Omental fat pad (tissue), 4 donors: Measurements from ENCODE around the gene SMPX. TPM values are rescaled to one million over a fixed set of nuclear protein-coding genes. Genes with fewer than 3 reads are reported as not detected.

ENCODE experiments used
- ATAC-seq: fragments of 150-250 bp; one replicate; pipeline ENCODE4 v1.9.1; 2016; ENCODE audit warnings: mild to moderate bottlenecking, moderate library complexity; ENCODE audit not compliant: low FRiP score
- DNase-seq: peaks from one replicate; pipeline ENCODE4 v3.0.0-alpha.2; 2019; ENCODE audit warnings: low spot score
- total RNA-seq, 4 donors: library from RNA; depleted of rRNA; stranded (reverse); fragments of >200 nt; gene quantifications; one replicate each; pipeline ENCODE4 v1.1.0, GENCODE V29; 2016
- TF ChIP-seq, protein P1 (sequence below), 3 donors: fragments of 450-650 bp; IDR thresholded peaks; one replicate each; pipeline ENCODE4 v1.5.1; 2016 to 2017; ENCODE audit warnings: antibody characterized with exemption in 3 of 3, mild to moderate bottlenecking in 3 of 3, moderate library complexity in 2 of 3

Gene SMPX
- not detected for total RNA-seq

DNA sequence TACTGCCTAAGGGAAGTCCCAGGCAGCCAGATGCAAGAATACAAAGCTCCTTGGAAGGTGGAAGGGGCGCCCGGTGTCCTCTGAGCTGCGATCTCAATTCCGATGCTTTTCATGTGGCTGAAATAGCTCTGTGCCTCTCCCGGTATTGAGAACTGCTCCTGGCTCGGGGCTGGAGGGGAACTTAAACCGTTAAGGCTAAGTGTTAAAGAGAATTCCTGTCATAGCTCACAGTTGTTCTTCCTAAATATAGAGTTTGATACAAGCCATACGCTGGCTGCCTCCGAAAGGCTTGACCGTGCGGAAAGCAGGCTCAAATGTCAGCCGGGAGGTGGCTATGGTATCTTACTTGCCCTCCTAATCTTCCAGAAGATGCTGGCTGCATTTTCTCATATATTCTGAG is at the start of gene SMPX:
SMPX (minus strand) TSS at position 157 of the 400 bp plus-strand sequence. CDS start 3,826 bp downstream, outside the sequence.
- ATAC-seq (no peak), DNase-seq (no peak)
- TF ChIP-seq, protein P1, sequence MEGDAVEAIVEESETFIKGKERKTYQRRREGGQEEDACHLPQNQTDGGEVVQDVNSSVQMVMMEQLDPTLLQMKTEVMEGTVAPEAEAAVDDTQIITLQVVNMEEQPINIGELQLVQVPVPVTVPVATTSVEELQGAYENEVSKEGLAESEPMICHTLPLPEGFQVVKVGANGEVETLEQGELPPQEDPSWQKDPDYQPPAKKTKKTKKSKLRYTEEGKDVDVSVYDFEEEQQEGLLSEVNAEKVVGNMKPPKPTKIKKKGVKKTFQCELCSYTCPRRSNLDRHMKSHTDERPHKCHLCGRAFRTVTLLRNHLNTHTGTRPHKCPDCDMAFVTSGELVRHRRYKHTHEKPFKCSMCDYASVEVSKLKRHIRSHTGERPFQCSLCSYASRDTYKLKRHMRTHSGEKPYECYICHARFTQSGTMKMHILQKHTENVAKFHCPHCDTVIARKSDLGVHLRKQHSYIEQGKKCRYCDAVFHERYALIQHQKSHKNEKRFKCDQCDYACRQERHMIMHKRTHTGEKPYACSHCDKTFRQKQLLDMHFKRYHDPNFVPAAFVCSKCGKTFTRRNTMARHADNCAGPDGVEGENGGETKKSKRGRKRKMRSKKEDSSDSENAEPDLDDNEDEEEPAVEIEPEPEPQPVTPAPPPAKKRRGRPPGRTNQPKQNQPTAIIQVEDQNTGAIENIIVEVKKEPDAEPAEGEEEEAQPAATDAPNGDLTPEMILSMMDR (IDR thresholded peaks at IDR 0.05): no peak

DNA sequence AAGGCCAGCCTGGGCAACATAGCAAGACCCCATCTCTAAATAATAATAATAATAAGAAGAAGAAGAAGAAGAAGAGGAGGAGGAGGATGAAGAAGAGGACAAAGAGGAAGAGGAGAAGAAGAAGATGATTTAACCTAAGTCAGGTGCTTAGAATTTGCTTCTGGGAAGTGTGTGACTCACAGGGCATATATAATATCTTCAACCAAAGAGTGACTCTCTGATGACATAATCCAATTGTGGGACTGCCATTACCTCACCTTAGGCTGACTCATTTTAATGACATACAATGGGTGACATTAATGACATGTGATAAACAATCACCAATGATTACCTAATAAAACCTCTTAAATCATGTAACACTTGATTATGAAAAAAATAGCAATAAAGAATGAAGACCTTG is 48.8 kb upstream of the SMPX start:
- ATAC-seq (peak; percentile 59), DNase-seq (no peak)
- TF ChIP-seq, protein P1 (IDR thresholded peaks at IDR 0.05): no peak

DNA sequence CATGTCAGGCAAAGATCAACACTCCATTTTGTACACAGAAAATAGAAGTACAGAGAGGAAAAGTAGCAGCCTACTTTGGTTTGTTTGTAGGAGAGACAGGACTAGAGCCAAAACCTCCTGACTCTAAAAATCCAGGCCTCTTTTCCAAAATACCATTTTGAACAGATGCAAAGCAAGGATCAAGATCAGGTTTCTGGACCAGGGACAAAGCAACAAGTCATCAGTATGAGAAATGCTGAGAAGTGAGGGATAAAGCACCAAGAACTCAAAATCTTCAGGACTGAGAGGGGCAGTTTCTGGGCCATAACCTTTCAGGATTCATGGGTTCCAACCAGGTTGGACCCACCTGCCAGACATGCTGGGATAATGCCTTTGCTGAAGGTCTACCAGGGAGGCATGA is 44.9 kb upstream of the SMPX start:
- no peak for ATAC-seq

DNA sequence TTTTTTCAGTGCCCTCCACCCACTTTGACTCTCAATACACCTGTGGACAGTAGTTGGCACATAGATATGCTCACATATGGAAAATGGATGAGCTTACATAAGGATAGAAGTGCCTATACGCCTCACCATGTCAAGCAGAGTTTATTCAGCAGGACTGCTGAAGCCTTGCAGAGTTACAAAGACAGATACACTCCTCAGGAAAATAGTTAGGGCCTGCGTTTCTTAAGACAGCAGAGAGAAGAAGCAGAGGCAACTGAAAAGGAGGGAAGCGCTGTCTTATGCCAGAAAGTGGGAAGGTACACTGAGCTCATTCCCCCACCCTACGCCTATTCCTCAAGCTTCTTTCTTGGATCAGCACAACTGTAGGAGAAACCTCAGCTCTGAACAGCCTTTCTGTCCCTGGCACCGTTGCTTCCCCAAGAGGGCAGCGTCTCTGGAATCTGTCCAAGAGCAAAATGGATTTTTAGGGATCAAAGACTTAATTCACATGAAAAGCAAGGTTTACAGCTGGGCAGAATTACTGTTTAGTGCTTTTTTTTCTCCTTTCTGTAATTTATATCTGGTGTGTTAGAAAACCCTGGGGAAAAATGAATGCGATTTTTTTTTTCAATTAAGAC is 44.2 kb upstream of the SMPX start:
- TF ChIP-seq, protein P1 (IDR thresholded peaks at IDR 0.05): no peak

More for the DNA sequence above, 44.9 kb upstream of the SMPX start:
- TF ChIP-seq, protein P1 (IDR thresholded peaks at IDR 0.05): no peak
- DNase-seq: no peak

DNA sequence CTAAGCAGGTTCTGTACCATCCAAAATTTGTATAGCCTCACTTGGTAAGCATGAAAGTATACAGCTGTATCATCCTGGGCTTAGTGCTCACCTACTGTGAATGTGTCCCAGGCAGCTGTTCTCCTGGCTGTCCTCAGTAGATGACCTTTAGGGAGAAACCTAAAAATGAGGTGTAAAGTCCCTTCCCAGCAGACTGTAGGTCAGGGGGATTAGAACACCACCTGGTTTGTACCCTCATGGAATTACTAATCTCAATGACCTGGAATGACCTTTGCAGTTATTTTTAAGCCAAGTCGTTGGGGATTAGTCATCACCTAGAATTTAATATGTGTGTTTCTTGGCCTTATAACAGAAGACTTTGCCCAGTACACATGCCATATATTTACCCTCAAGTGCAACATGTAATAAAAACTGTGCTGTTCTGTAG is 42.4 kb upstream of the SMPX start:
- ATAC-seq: peak; percentile 48
- no peak for DNase-seq
- TF ChIP-seq, protein P1 (IDR thresholded peaks at IDR 0.05): no peak

More for the DNA sequence above, 44.2 kb upstream of the SMPX start:
- DNase-seq (no peak), ATAC-seq (no peak)

DNA sequence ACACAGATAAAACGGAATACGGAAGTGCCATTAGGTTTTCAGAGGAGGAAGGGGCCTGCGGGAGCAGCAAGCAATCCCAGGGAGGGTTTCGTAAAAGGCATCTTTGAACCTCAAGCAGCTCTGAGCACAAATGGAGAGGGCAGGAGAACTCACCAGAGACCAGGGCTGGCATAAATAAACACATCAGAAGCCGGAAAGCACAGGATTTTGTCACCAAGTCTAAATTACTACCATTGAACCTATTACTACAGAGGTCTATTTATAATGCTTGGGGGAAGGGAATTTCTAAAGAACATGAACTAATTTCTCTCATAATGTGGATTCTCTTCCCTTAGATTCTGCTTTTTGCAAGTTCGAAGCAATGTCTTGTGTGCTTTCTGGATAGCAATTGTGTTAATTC is 41.9 kb upstream of the SMPX start:
- no peak for ATAC-seq
- DNase-seq: no peak
- TF ChIP-seq, protein P1 (IDR thresholded peaks at IDR 0.05): no peak

DNA sequence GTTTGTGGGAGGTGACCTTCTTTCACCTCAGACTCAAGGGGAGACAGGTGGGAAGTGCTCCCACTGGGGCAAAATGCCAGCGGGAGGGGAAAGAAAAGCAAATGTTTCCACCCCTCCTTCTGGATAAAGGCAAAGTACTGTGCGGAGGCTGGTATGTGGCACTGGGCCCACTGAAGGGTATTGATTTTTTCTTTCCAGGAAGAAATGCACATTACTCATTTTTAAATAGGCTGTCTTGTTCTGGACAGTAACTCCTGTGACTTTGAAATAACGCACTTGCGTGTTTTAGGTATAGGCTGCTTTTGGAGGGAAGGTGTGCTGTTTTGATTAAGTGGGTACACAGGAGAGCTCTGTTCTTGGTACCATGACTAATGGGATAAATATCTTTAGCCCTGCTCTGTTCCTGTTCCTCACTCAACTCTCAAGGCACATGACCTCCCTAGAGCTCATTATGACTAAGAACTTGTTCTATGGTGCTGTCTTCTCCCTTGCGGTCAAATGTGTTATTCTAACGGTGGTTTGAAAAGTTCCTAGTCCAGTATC is 40.8 kb upstream of the SMPX start:
- peak; percentile 95 for ATAC-seq
- TF ChIP-seq, protein P1 (IDR thresholded peaks at IDR 0.05): no peak

More for the DNA sequence above, 40.8 kb upstream of the SMPX start:
- no peak for DNase-seq
